ENCODE measurements around the gene OR1L6.

OR1L6 gene

GRCh38 chr9:122742003-122742402, at the start of gene OR1L6:
OR1L6 (plus strand) TSS chr9:122742303; CDS start chr9:122749848, 7,545 bp downstream.
- no peak for DNase-seq

GRCh38 chr9:122695696-122696095, 46.4 kb upstream of the OR1L6 start:
- DNase-seq, result no peak

- DNase-seq, result no peak
These were observed 24.1 kb upstream of the OR1L6 start for GRCh38 chr9:122718038-122718437.

- DNase-seq, result no peak
These were observed 22.9 kb upstream of the OR1L6 start for GRCh38 chr9:122719218-122719617.

- DNase-seq, result no peak
These were observed 18.4 kb upstream of the OR1L6 start, which contains the start of gene OR1L4 for GRCh38 chr9:122723690-122724089. OR1L4 (plus strand) TSS chr9:122723990; CDS start chr9:122723990, 0 bp downstream.

- DNase-seq, result no peak
These were observed 12.7 kb downstream of the OR1L6 start for GRCh38 chr9:122754825-122755224.

GRCh38 chr9:122767817-122768216, 25.7 kb downstream of the OR1L6 start:
- no peak for DNase-seq

GRCh38 chr9:122777052-122777451, 34.9 kb downstream of the OR1L6 start:
- no peak for DNase-seq

- no peak for DNase-seq
These were observed 36.0 kb downstream of the OR1L6 start for GRCh38 chr9:122777935-122778627.

- DNase-seq, result no peak
These were observed 37.1 kb downstream of the OR1L6 start for GRCh38 chr9:122779181-122779580.

- DNase-seq, result no peak
These were observed 37.9 kb downstream of the OR1L6 start for GRCh38 chr9:122780026-122780425.

GRCh38 chr9:122781671-122782070, 39.6 kb downstream of the OR1L6 start:
- DNase-seq, result no peak

GRCh38 chr9:122785269-122785668, 43.2 kb downstream of the OR1L6 start:
- no peak for DNase-seq

GRCh38 chr9:122786338-122786737, 44.2 kb downstream of the OR1L6 start:
- no peak for DNase-seq

- no peak for DNase-seq
These were observed 46.7 kb downstream of the OR1L6 start, which contains the start of gene OR5C1 for GRCh38 chr9:122788831-122789230. OR5C1 (plus strand) TSS chr9:122788933; CDS start chr9:122788933, 0 bp downstream.

- no peak for DNase-seq
These were observed 47.3 kb downstream of the OR1L6 start for GRCh38 chr9:122789256-122790046.

- DNase-seq, result no peak
These were observed 50.0 kb downstream of the OR1L6 start for GRCh38 chr9:122791872-122792669.

GRCh38 chr9:122797316-122798063, 55.4 kb downstream of the OR1L6 start:
- DNase-seq, result no peak
